HG02852 (cell line): ENCODE data around the gene ABLIM2.
"Not testable (repeated sequence)": the region's sequence is repeated elsewhere in the genome, so short reads cannot be mapped to it uniquely, and the experiment has no call there.

Experiments used
- ATAC-seq: cut with Tn5 transposase; IDR thresholded peaks from one replicate; pipeline ENCODE4 v1.9.1; 2021; ENCODE audit warnings: mild to moderate bottlenecking, moderate library complexity; ENCODE audit not compliant: unreplicated experiment

ABLIM2 gene

GRCh38 chr4:7922466-7922865 lies 236.1 kb downstream of the ABLIM2 start:
- ATAC-seq = no peak

- ATAC-seq = no peak
Observed at GRCh38 chr4:7918981-7919380, 239.6 kb downstream of the ABLIM2 start.

- ATAC-seq = not testable (repeated sequence)
Observed at GRCh38 chr4:7918187-7918586, 240.4 kb downstream of the ABLIM2 start.

GRCh38 chr4:7917669-7918068 lies 240.9 kb downstream of the ABLIM2 start:
- ATAC-seq = no peak

- no peak for ATAC-seq
Observed at GRCh38 chr4:7915875-7916242, 242.8 kb downstream of the ABLIM2 start.
